Left hindlimb (tissue), 1 donor: Measurements from ENCODE around the gene PAPSS1.
"Not testable (repeated sequence)": the region's sequence is repeated elsewhere in the genome, so short reads cannot be mapped to it uniquely, and the experiment has no call there.

Experiments
- DNase-seq: peaks from one replicate; pipeline ENCODE4 v3.0.0-alpha.2; 2018

PAPSS1 gene

GRCh38 chr4:107725281-107725859 is 5.3 kb upstream of the PAPSS1 start:
- no peak for DNase-seq

GRCh38 chr4:107723331-107723730 is 3.3 kb upstream of the PAPSS1 start:
- DNase-seq = not testable (repeated sequence)

GRCh38 chr4:107721436-107722100 is 1.5 kb upstream of the PAPSS1 start:
- no peak for DNase-seq

- peak; percentile 71 for DNase-seq
Observed at GRCh38 chr4:107719207-107719921, 670 bp downstream of the PAPSS1 start.

GRCh38 chr4:107718351-107718965 is 1.6 kb downstream of the PAPSS1 start:
- DNase-seq = no peak

- no peak for DNase-seq
Observed at GRCh38 chr4:107714256-107714655, 5.8 kb downstream of the PAPSS1 start.

GRCh38 chr4:107712236-107712635 is 7.8 kb downstream of the PAPSS1 start:
- no peak for DNase-seq

- no peak for DNase-seq
Observed at GRCh38 chr4:107711831-107712230, 8.2 kb downstream of the PAPSS1 start.

- DNase-seq = no peak
Observed at GRCh38 chr4:107710493-107711459, 9.3 kb downstream of the PAPSS1 start.

GRCh38 chr4:107709916-107710315 is 10.1 kb downstream of the PAPSS1 start:
- DNase-seq = no peak

GRCh38 chr4:107708225-107708624 is 11.8 kb downstream of the PAPSS1 start:
- DNase-seq = no peak

- no peak for DNase-seq
Observed at GRCh38 chr4:107705742-107706556, 14.1 kb downstream of the PAPSS1 start.

- no peak for DNase-seq
Observed at GRCh38 chr4:107701565-107701964, 18.5 kb downstream of the PAPSS1 start.

GRCh38 chr4:107699466-107700206 is 20.4 kb downstream of the PAPSS1 start:
- DNase-seq = no peak

- not testable (repeated sequence) for DNase-seq
Observed at GRCh38 chr4:107696187-107696586, 23.8 kb downstream of the PAPSS1 start.

GRCh38 chr4:107693132-107693531 is 26.9 kb downstream of the PAPSS1 start:
- no peak for DNase-seq

GRCh38 chr4:107692202-107692601 is 27.8 kb downstream of the PAPSS1 start:
- no peak for DNase-seq

- DNase-seq = no peak
Observed at GRCh38 chr4:107691378-107691777, 28.7 kb downstream of the PAPSS1 start.

- DNase-seq = no peak
Observed at GRCh38 chr4:107689912-107690587, 30.0 kb downstream of the PAPSS1 start.

- no peak for DNase-seq
Observed at GRCh38 chr4:107688421-107688820, 31.6 kb downstream of the PAPSS1 start.
